Muscle of arm (tissue), 12 donors: ENCODE measurements around the gene SMAD3. TPM values are rescaled to one million over a fixed set of nuclear protein-coding genes. Genes with fewer than 3 reads are reported as not detected.
"Not testable (repeated sequence)": the region's sequence is repeated elsewhere in the genome, so short reads cannot be mapped to it uniquely, and the experiment has no call there.

ENCODE experiments used
- DNase-seq: peaks from one replicate; pipeline ENCODE4 v3.0.0-alpha.2; 2013
- polyA plus RNA-seq, 12 donors: library from polyadenylated mRNA; unstranded; fragments of 120-200 nt; gene quantifications; one replicate each; pipeline ENCODE4 v1.2.1, GENCODE V29; 2013; ENCODE audit not compliant: insufficient read length in 12 of 12

The SMAD3 gene
- polyA plus RNA-seq, 12 donors, result 22.4 to 79.5 (median 26.0) TPM; not detected in 1

- DNase-seq, result no peak
These were observed 42.9 kb downstream of the SMAD3 start for GRCh38 chr15:67108122-67108961.

DNA sequence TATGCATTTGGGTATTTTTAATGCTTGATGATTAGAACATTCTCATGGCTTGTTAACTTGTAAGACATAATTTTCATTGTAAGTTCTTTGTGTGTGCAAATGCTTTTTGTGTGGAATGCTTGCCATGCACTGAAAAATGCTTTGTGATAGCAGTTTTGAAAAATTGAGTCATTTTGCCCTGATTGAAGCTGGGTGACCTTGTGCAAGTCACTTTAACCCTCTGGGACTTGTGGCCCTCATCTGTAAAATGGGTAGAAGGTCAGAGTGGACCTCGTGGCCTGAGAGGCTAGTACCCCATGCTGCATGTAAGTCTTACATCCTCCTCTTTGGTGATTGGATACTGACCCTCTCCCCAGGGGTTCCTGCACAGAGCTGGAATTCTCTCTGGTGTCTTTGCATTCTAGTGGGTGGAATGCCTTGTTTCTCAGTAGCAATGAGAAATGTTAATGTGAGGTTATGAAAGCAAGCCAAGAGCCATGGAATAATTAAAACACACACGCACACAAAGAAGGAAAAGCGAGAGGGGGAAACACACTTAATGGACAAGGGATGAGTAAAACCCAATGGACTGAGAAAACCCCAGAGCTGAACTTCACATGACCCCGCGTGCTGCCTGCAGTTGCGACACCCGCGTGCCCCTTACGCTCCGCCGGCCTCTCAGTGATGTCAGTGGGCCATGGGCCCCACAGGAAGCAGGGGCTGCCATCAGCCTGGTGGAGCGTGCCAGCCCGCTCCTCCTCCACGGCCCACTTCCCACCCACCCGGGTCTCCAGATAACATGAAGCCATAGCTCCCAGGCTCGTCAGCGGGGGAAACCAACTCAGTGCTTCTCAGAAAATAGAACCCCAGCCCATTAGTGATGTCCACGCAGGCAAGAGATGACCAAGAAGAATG, 44.0 kb downstream of the SMAD3 start:
- no peak for DNase-seq

DNA sequence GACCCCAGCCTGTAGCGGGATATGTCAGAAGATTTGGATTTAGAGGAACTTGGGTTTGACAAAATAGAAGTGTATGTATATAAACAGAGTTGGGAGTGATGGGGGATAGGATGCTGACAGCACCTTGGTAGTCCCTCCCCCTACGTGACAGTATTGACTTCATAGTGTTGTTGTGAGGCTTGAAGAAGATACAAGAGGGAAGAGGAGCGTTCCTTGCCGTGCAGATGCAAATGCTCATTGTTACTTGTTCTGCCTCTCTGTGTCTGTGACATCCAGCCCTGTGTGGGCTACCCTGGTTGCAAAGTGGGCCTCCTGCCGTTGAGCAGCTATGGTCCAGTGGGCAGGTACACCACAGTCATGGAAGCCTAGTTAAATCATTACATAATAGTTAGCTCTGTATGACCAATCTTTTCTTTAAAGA, 45.0 kb downstream of the SMAD3 start:
- DNase-seq, result no peak

GRCh38 chr15:67110958-67111864, 45.8 kb downstream of the SMAD3 start:
- DNase-seq, result no peak

DNA sequence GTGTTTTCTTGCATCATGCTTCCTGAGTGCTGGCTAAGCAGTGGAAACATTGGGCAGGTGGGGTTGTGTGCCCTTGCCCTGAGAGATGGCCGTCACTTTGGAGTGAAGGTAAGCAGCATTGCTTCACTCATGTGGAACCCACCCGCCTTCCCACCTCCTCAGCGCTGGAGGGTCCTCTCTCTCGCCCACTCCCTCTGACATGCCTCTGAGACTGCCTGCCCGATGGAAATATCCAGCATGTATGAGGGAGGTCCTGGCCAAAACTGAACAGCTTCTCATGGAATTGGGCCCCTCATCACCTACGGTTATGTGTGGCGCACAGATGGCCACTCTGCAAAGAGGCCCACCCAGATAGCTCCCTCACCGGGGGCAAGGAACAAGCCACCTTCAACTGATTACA, 48.6 kb downstream of the SMAD3 start:
- DNase-seq, result no peak

DNA sequence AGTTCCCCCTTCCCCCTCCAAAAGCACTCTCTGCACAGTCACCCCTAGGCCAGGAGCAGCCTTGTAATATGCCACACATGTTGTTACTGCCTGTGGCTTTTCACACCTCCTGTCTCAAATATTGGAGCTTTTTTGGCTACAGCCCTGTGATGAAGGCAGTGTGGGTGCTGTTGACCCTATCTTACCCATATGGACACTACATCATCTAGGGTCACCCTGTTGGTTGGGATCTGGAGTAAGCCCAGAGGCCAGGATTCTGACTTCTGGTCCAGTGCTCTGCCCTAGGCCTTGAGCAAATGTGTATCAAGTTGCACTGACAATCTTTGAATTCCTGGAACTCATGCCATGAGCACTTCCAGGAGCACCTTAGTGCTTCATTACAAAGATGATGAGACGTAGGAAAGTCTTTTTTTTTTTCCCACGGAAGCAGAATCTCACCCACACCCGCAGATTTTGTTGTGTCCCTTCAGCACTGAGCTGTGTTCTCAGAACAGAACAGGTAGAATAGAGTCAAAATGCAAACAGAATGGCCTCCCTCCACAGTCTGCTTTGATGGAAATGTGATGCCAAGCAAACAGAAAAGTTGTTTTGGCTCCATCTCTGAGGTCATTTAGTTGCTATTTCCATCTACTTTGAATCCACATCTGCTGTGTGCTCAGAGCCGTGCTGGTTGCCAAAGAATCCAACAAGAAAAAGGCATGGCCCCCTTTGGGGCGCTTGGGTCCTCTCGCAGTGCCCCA, 49.6 kb downstream of the SMAD3 start:
- DNase-seq, result no peak

GRCh38 chr15:67115586-67115969, 50.2 kb downstream of the SMAD3 start:
- no peak for DNase-seq

DNA sequence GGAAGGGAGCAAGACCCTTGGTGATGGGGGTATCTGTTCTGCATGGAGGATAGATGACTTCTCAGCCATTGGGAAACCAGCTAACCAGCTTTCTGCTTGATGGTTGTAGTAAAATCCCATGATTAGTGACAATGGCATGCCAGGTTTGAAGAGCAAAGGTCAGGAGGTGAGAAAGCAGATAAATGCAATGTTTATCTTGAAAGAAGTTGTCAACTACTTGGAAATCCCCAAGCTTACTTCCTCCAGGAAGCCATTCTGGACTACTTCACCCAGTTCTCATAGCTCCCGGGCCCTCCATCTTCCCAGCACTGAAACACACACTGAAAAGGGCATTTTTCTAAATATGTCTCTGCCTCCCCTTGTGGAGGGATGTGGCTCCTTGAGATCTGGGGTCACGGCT, 51.3 kb downstream of the SMAD3 start:
- DNase-seq, result no peak

- DNase-seq, result no peak
These were observed 52.0 kb downstream of the SMAD3 start for GRCh38 chr15:67117370-67117769.

GRCh38 chr15:67118808-67119207, 53.4 kb downstream of the SMAD3 start:
- no peak for DNase-seq

DNA sequence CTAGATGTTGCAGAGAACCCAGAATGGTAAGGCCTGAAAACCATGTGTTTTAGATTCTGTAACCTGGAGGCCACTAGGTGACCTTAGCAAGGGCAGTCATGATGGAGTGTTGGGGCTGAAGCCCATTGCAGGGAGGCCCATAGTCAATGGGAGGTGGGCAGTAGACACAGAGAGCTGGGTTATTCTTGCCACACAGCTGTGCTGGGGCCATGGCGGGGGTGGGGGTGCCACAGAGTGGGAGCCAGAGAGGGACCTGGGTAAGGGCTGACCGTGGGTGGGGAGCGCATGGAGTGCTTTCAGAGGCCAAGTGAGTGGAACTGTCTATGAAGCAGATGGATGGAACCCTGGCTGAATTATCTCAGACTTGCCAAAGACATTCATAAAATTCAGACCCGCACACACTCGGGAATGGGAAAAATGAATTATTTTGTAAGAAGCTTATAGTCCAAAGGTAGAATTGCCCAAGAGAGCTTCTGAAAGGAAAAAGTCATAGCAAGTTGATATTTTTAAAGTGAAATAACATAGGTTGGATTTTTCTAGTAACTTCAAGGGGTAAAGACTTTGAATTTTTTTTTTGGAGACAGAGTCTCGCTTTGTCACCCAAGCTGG, 53.9 kb downstream of the SMAD3 start:
- DNase-seq, result no peak

DNA sequence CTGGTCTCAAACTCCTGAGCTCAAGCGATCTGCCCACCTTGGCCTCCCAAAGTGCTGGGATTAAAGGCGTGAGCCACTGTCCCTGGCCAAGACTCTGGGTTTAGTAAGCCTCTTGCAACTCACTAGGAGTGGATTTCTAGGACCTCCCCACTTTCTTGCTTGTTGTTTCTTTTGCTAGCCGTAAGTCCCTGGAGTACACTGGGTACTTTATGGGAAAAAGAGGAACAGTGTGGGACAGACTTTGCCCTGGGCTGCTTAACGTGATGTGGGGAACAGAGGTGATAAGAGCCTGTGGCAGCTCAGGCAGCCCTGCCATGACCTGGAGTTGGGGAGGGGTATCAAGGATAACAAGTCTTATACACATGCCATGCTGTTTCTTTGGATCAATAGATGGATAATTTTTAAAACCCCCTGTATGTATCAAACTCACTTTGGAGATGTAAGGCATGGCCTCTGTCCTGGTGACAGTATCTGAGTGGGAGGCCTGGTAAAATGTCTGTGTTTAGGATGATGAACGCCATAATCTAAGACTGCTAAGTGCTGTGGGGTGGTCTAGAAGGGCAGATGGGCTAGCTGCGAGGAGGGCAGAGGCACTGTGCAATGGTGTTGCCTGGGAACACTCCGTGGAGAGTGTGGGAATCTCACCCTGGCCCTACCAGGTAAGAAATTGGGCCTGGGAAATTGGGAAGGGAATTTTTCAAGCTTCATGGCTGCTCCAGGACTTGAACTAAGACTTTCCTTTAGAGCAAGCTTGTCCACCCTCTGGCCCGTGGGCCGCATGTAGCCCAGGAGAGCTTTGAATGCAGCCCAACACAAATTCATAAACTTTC, 54.8 kb downstream of the SMAD3 start:
- DNase-seq, result no peak

DNA sequence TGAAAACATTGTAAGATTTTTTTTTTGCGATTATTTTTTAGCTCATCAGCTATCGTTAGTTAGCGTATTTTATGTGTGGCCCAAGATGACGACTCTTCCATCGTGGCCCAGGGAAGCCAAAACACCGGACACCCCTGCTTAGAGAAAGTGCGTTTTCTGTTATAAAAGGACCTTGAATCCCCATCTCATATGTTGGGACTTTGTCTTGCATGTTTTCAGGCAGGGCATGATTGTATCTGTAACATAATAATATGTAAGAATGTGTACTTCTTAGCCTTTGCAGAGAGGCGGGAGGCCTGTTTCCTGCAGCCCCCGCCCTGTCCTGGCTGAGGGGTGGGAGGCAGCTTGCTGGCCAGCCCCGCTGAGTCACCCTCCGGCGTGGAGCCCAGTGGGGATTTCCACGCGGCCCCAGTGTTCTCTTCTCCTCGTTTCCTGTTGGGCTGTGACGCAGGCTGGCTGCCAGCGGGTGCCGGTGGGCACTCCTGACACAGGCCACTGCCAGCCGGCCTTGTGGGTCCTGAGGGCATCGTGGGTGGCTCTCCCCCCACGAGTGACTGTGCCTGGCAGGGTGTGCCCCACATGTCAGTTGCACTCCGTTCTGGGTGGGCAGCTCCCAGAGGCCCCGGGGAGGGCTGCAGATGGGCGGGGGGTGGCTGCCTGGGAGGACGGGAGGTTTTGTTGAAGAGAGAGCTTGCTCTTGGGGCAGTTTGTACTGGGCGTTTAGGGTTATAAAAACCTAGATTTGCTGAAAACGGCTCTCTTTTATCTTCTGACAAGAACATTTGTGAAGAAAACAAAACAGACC, 55.6 kb downstream of the SMAD3 start:
- DNase-seq, result peak; percentile 77

DNA sequence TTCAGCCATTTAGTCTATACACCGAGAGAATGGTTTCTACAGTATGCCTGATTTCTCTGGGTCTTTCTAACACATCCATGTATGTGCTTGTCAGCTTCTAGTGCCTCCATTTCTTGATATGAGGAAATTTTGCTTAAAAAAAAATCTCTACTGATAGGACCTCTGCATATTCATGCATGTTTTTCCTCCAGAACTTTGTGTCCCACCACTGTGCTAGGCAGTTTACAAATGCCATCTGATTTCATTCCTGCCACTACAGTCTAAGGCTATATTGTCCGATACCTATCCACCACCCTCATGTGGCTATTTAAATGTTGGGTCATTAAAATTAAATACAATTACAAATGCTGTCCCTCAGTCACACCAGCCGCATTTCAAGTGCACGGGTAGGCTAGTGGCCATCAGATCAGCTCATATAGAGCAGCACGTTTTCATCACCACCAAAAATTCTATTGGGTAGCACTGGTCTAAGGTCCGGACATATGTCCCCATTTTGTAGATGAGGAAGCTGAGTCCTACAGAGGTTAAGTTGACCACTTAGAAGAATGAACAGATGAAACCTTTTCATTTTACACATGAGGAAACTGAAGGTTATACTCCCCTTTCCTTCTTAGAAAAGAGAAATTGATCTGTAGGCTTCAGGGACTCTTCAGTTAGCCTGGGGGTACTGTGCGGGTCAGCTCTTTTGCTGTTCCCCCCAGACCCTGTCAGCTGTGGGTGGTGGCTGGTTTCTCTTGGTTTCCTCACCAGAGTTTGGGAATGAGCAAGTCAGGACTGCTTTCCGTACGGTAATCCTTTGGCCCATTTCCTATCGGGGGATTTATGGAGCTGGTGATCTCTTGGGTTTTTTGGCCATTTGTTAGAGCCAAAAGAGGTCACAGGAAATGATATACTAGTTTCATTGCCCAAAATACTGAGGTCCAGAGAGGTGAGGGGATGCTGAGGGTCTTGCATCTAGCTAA, 56.5 kb downstream of the SMAD3 start:
- DNase-seq, result no peak

DNA sequence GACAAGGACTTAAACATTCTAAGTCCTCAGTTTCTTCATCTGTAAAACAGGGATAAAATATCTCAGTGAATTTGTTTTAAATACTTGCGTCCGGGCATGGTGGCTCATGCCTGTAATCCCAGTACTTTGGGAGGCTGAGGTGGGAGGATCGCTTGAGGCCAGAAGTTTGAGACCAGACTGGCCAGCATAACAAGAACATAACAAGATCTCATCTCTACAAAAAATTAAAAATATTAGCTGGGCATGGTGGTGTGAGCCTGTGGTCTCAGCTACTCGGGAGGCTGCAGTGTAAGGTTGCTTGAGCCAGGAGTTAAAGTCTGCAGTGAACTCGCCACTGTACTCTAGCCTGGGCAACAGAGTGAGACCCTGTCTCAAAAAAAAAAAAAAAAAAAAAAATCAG, 57.4 kb downstream of the SMAD3 start:
- DNase-seq, result not testable (repeated sequence)

DNA sequence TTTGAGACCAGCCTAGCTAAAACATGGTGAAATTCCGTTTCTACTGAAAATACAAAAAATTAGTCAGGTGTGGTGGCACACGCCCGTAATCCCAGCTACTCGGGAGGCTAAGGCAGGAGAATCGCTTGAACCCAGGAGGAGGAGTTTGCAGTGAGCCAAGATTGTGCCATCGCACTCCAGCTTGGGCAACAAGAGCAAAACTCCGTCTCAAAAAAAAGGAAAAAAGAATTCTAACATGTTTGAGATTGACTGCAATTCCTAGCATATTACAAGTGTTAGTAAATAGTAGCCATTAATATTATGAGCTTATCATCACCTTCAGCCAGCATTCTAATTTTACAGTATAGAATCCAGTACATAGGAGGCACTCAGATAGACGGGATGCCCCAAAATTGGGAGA, 57.9 kb downstream of the SMAD3 start:
- not testable (repeated sequence) for DNase-seq

- DNase-seq, result no peak
These were observed 58.7 kb downstream of the SMAD3 start for GRCh38 chr15:67124111-67124510.
